Amygdala (tissue), 56 donors: ENCODE measurements around the gene PER1.

Experiments used
- DNase-seq, 56 donors: peaks; one replicate each; lab custom pipeline; 2025; lab: John Stamatoyannopoulos, UW

The PER1 gene

GRCh38 chr17:8152112-8152775 lies at the start of gene PER1:
TSS of gene PER1 (minus strand) at chr17:8152404. CDS start at chr17:8150706, 1,698 bp downstream.
- peak; percentile 54 to 97 (median 91) for DNase-seq

GRCh38 chr17:8192070-8192815 lies 40.0 kb upstream of the PER1 start:
- DNase-seq, result peak; percentile 38 to 99 (median 90)

- DNase-seq, result no peak
Observed at GRCh38 chr17:8190506-8190905, 38.3 kb upstream of the PER1 start.

GRCh38 chr17:8189711-8190477 lies 37.7 kb upstream of the PER1 start, which contains the start of gene BORCS6:
TSS of gene BORCS6 (minus strand) at chr17:8190180. CDS start at chr17:8190140, 40 bp downstream.
- DNase-seq, result peak; percentile 54 to 100 (median 98)

GRCh38 chr17:8189041-8189710 lies 37.0 kb upstream of the PER1 start:
- DNase-seq, result peak in 10 of 56 donors; percentile 25 to 51 (median 36)

- peak in 4 of 56 donors; percentile 17 to 32 (median 22) for DNase-seq
Observed at GRCh38 chr17:8188263-8188839, 36.1 kb upstream of the PER1 start.

GRCh38 chr17:8187517-8188262 lies 35.5 kb upstream of the PER1 start:
- peak in 55 of 56 donors; percentile 35 to 91 (median 75) for DNase-seq

- peak; percentile 58 to 98 (median 90) for DNase-seq
Observed at GRCh38 chr17:8186787-8187516, 34.7 kb upstream of the PER1 start.

- no peak for DNase-seq
Observed at GRCh38 chr17:8186446-8186786, 34.2 kb upstream of the PER1 start.

- peak; percentile 30 to 90 (median 77) for DNase-seq
Observed at GRCh38 chr17:8185582-8186445, 33.6 kb upstream of the PER1 start.

- no peak for DNase-seq
Observed at GRCh38 chr17:8176998-8177731, 25.0 kb upstream of the PER1 start.

- peak in 52 of 56 donors; percentile 22 to 82 (median 60) for DNase-seq
Observed at GRCh38 chr17:8176197-8176940, 24.2 kb upstream of the PER1 start, which contains the start of gene TMEM107. TSS of gene TMEM107 (minus strand) at chr17:8176380. CDS start at chr17:8176286, 94 bp downstream.

GRCh38 chr17:8175795-8176196 lies 23.6 kb upstream of the PER1 start:
- peak in 6 of 56 donors; percentile 34 to 60 (median 52) for DNase-seq

- DNase-seq, result peak in 1 of 56 donors; percentile 23
Observed at GRCh38 chr17:8173871-8174322, 21.7 kb upstream of the PER1 start.

GRCh38 chr17:8173056-8173870 lies 21.1 kb upstream of the PER1 start:
- DNase-seq, result peak in 50 of 56 donors; percentile 24 to 94 (median 76)
